ENCODE measurements around the gene MARCHF10.
"Not testable (repeated sequence)": the region's sequence is repeated elsewhere in the genome, so short reads cannot be mapped to it uniquely, and the experiment has no call there.

MARCHF10 gene

GRCh38 chr17:62696726-62697490 lies 111.2 kb downstream of the MARCHF10 start:
- DNase-seq (ENCODE audit: low read depth), result no peak

- no peak for DNase-seq (ENCODE audit: low read depth)
Observed at GRCh38 chr17:62696256-62696655, 111.9 kb downstream of the MARCHF10 start.

GRCh38 chr17:62695093-62695738 lies 112.9 kb downstream of the MARCHF10 start:
- not testable (repeated sequence) for DNase-seq (ENCODE audit: low read depth)

- no peak for DNase-seq (ENCODE audit: low read depth)
Observed at GRCh38 chr17:62693616-62694409, 114.3 kb downstream of the MARCHF10 start.

- DNase-seq (ENCODE audit: low read depth), result no peak
Observed at GRCh38 chr17:62692721-62693431, 115.2 kb downstream of the MARCHF10 start.

- no peak for DNase-seq (ENCODE audit: low read depth)
Observed at GRCh38 chr17:62692159-62692651, 115.9 kb downstream of the MARCHF10 start.

- not testable (repeated sequence) for DNase-seq (ENCODE audit: low read depth)
Observed at GRCh38 chr17:62691589-62691915, 116.6 kb downstream of the MARCHF10 start.

- no peak for DNase-seq (ENCODE audit: low read depth)
Observed at GRCh38 chr17:62690168-62690897, 117.8 kb downstream of the MARCHF10 start.

- DNase-seq (ENCODE audit: low read depth), result no peak
Observed at GRCh38 chr17:62689441-62690167, 118.5 kb downstream of the MARCHF10 start.

GRCh38 chr17:62688398-62689160 lies 119.5 kb downstream of the MARCHF10 start:
- no peak for DNase-seq (ENCODE audit: low read depth)

- no peak for DNase-seq (ENCODE audit: low read depth)
Observed at GRCh38 chr17:62687997-62688396, 120.1 kb downstream of the MARCHF10 start.

GRCh38 chr17:62684179-62684578 lies 123.9 kb downstream of the MARCHF10 start:
- no peak for DNase-seq (ENCODE audit: low read depth)

GRCh38 chr17:62681939-62682381 lies 126.2 kb downstream of the MARCHF10 start:
- no peak for DNase-seq (ENCODE audit: low read depth)

GRCh38 chr17:62681061-62681938 lies 126.8 kb downstream of the MARCHF10 start:
- no peak for DNase-seq (ENCODE audit: low read depth)

- DNase-seq (ENCODE audit: low read depth), result no peak
Observed at GRCh38 chr17:62680541-62681052, 127.5 kb downstream of the MARCHF10 start.

- no peak for DNase-seq (ENCODE audit: low read depth)
Observed at GRCh38 chr17:62679866-62680377, 128.2 kb downstream of the MARCHF10 start.

- DNase-seq (ENCODE audit: low read depth), result no peak
Observed at GRCh38 chr17:62678214-62678919, 129.7 kb downstream of the MARCHF10 start.

All from activated T-cell treated with anti-CD3 and anti-CD28 coated beads for 1 hour (primary cell).